Measurements from ENCODE around the gene PTPN21.

The PTPN21 gene

GRCh38 chr14:88518592-88519512 lies 36.0 kb downstream of the PTPN21 start:
- H3K9me3 ChIP-seq: no peaks in the 10 kb centered on the region
- intact Hi-C loops (cut with DNase I; ENCODE audit: low total_unique reads): no loop called here
- no peak for DNase-seq
- TF ChIP-seq CTCF (IDR thresholded peaks at IDR 0.05): no peak
- peaks cover 10 to 31% (median 13%) of the 10 kb centered on the region in 3 donors for H3K36me3 ChIP-seq
- H3K4me1 ChIP-seq: peaks cover 0 to 32% (median 0%) of the 10 kb centered on the region in 4 donors
- H3K27me3 ChIP-seq: no peaks in the 10 kb centered on the region
- no peak overlapping the region for H3K4me3 ChIP-seq
- no peak overlapping the region for H3K27ac ChIP-seq

DNA sequence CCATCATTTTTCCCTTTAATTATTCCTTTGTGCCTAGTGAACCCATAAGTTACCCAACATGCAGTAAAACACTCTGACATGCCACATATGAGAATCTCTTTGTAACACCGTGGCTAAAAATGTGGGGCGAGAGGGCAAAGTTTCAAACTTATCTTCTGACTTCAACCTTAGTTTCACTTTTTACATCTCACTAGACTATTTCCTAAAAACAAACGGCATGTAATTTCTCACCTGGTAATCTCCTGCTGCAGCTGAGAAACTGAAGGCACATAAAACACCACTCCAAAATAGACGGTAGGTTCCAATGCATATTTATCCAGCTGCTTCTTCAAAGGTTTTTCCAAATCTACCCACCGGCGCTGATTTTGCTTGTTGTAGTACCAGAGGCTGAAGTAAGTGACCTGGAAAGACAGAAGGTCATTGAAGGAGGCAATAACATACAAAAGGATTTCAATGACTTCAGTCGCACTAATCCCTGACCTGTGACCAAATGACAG lies 37.9 kb downstream of the PTPN21 start:
- Histone ChIP-seq H3K27ac (no peak overlapping the region), H3K4me1 (peaks cover 0 to 21% (median 0%) of the 10 kb centered on the region in 4 donors), H3K27me3 (no peaks in the 10 kb centered on the region), H3K9me3 (no peaks in the 10 kb centered on the region), H3K4me3 (no peak overlapping the region), H3K36me3 (peaks cover 13 to 44% (median 16%) of the 10 kb centered on the region in 3 donors)
- no peak for DNase-seq
- TF ChIP-seq CTCF (IDR thresholded peaks at IDR 0.05): no peak
- intact Hi-C loops (cut with DNase I; ENCODE audit: low total_unique reads): no loop called here

DNA sequence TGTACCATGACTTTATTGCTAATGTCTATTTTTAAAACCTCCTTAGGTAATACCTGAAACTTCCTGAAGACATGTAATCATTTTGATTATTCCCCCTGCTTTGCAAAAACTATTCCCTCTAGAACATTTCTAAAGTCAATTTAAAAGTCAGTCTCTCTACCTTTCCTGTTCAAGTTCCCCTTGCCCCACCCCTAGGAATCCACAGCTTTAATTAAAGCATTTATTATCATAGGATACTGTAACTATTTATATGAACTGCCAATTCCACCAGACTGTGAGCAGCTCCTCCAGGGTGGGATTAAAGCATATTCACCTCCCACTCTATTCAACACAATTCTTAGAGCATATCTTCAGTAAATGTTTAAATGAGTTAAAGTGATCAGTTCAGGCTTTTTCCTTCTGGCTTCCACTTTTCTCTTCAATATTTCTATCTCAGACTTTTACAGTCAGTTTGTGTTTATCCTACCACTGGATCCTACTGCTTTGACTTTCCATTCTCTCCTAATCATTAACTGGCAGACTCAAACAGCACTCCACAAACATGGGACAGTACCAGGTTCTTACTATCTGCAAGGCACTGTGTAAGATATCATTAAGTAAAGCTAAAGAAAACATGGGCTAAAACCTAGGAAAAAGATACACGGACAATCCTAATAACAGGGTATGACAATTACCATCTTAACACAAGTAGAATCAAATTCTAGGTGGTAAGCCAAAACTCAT lies 39.1 kb downstream of the PTPN21 start:
- no peaks in the 10 kb centered on the region for H3K9me3 ChIP-seq
- H3K27me3 ChIP-seq: no peaks in the 10 kb centered on the region
- peaks cover 13 to 44% (median 16%) of the 10 kb centered on the region in 3 donors for H3K36me3 ChIP-seq
- intact Hi-C loops (cut with DNase I; ENCODE audit: low total_unique reads): no loop called here
- no peak overlapping the region for H3K4me3 ChIP-seq
- peaks cover 0 to 10% (median 0%) of the 10 kb centered on the region in 4 donors for H3K4me1 ChIP-seq
- no peak for TF ChIP-seq CTCF (IDR thresholded peaks at IDR 0.05)
- no peak overlapping the region for H3K27ac ChIP-seq
- no peak for DNase-seq

GRCh38 chr14:88507208-88507607 lies 47.6 kb downstream of the PTPN21 start:
- no peak overlapping the region for H3K27ac ChIP-seq
- TF ChIP-seq CTCF (IDR thresholded peaks at IDR 0.05): no peak
- H3K36me3 ChIP-seq: peaks cover 16 to 54% (median 38%) of the 10 kb centered on the region in 3 donors
- intact Hi-C loops (cut with DNase I; ENCODE audit: low total_unique reads): no loop called here
- no peaks in the 10 kb centered on the region for H3K27me3 ChIP-seq
- no peak overlapping the region for H3K4me3 ChIP-seq
- DNase-seq: no peak
- H3K9me3 ChIP-seq: no peaks in the 10 kb centered on the region
- no peaks in the 10 kb centered on the region for H3K4me1 ChIP-seq

GRCh38 chr14:88505621-88506020 lies 49.2 kb downstream of the PTPN21 start:
- Histone ChIP-seq H3K4me3 (no peak overlapping the region), H3K27me3 (no peaks in the 10 kb centered on the region), H3K9me3 (no peaks in the 10 kb centered on the region), H3K36me3 (peaks cover 24 to 69% (median 54%) of the 10 kb centered on the region in 3 donors), H3K27ac (no peak overlapping the region), H3K4me1 (no peaks in the 10 kb centered on the region)
- TF ChIP-seq CTCF (IDR thresholded peaks at IDR 0.05): no peak
- DNase-seq: no peak
- intact Hi-C loops (cut with DNase I; ENCODE audit: low total_unique reads): no loop called here
